Measurements from ENCODE around the gene SUFU.

The SUFU gene

GRCh38 chr10:102669206-102670064 is 165.7 kb downstream of the SUFU start:
- no peak for DNase-seq (ENCODE audit: low spot score in 2 of 2)
- Mint-ChIP-seq H3K27me3 (no peaks in the 10 kb centered on the region), H3K4me3 (no peak overlapping the region), H3K4me1 (peaks cover 12% of the 10 kb centered on the region), H3K36me3 (ENCODE audit: insufficient read depth) (peaks cover 1% of the 10 kb centered on the region), H3K9me3 (no peaks in the 10 kb centered on the region), H3K27ac (ENCODE audit: low read depth) (no peak overlapping the region)
- ATAC-seq (replicated peaks; ENCODE audit: extremely low read depth, poor library complexity, severe bottlenecking) = no peak

- peak overlapping the region; percentile 57 for H3K27ac Mint-ChIP-seq (ENCODE audit: low read depth)
- no peak overlapping the region for H3K4me3 Mint-ChIP-seq
- H3K4me1 Mint-ChIP-seq = peaks cover 19% of the 10 kb centered on the region
- ATAC-seq (replicated peaks; ENCODE audit: extremely low read depth, poor library complexity, severe bottlenecking) (no peak), DNase-seq (ENCODE audit: low spot score in 2 of 2) (no peak)
- H3K27me3 Mint-ChIP-seq = no peaks in the 10 kb centered on the region
- no peaks in the 10 kb centered on the region for H3K9me3 Mint-ChIP-seq
- H3K36me3 Mint-ChIP-seq (ENCODE audit: insufficient read depth) = peaks cover 1% of the 10 kb centered on the region
These were observed 166.4 kb downstream of the SUFU start for GRCh38 chr10:102670065-102670670.

- Mint-ChIP-seq H3K4me3 (no peak overlapping the region), H3K27me3 (no peaks in the 10 kb centered on the region), H3K36me3 (ENCODE audit: insufficient read depth) (peaks cover 1% of the 10 kb centered on the region), H3K27ac (ENCODE audit: low read depth) (peak overlapping the region; percentile 57), H3K9me3 (no peaks in the 10 kb centered on the region), H3K4me1 (peaks cover 19% of the 10 kb centered on the region)
- DNase-seq (ENCODE audit: low spot score in 2 of 2) = no peak
- ATAC-seq (replicated peaks; ENCODE audit: extremely low read depth, poor library complexity, severe bottlenecking) = no peak
These were observed 167.2 kb downstream of the SUFU start for GRCh38 chr10:102670871-102671434.

- H3K4me1 Mint-ChIP-seq = peaks cover 19% of the 10 kb centered on the region
- DNase-seq (ENCODE audit: low spot score in 2 of 2) (no peak), ATAC-seq (replicated peaks; ENCODE audit: extremely low read depth, poor library complexity, severe bottlenecking) (no peak)
- H3K27ac Mint-ChIP-seq (ENCODE audit: low read depth) = peak overlapping the region; percentile 73
- H3K9me3 Mint-ChIP-seq = no peaks in the 10 kb centered on the region
- H3K4me3 Mint-ChIP-seq = peak overlapping the region; percentile 72
- no peaks in the 10 kb centered on the region for H3K27me3 Mint-ChIP-seq
- H3K36me3 Mint-ChIP-seq (ENCODE audit: insufficient read depth) = peaks cover 5% of the 10 kb centered on the region
These were observed 169.6 kb downstream of the SUFU start for GRCh38 chr10:102673236-102673818.

GRCh38 chr10:102673819-102674511 is 170.2 kb downstream of the SUFU start:
- DNase-seq (ENCODE audit: low spot score in 2 of 2) = peak; percentile 33 to 55
- ATAC-seq (replicated peaks; ENCODE audit: extremely low read depth, poor library complexity, severe bottlenecking) = peak; percentile 95
- peak overlapping the region; percentile 73 for H3K27ac Mint-ChIP-seq (ENCODE audit: low read depth)
- H3K4me3 Mint-ChIP-seq = peak overlapping the region; percentile 72
- peaks cover 19% of the 10 kb centered on the region for H3K4me1 Mint-ChIP-seq
- peaks cover 5% of the 10 kb centered on the region for H3K36me3 Mint-ChIP-seq (ENCODE audit: insufficient read depth)
- no peaks in the 10 kb centered on the region for H3K9me3 Mint-ChIP-seq
- no peaks in the 10 kb centered on the region for H3K27me3 Mint-ChIP-seq

- ATAC-seq (replicated peaks; ENCODE audit: extremely low read depth, poor library complexity, severe bottlenecking) (peak; percentile 37), DNase-seq (ENCODE audit: low spot score in 2 of 2) (no peak)
- peak overlapping the region; percentile 73 for H3K27ac Mint-ChIP-seq (ENCODE audit: low read depth)
- peak overlapping the region; percentile 72 for H3K4me3 Mint-ChIP-seq
- H3K9me3 Mint-ChIP-seq = no peaks in the 10 kb centered on the region
- peaks cover 19% of the 10 kb centered on the region for H3K4me1 Mint-ChIP-seq
- peaks cover 5% of the 10 kb centered on the region for H3K36me3 Mint-ChIP-seq (ENCODE audit: insufficient read depth)
- H3K27me3 Mint-ChIP-seq = no peaks in the 10 kb centered on the region
These were observed 170.8 kb downstream of the SUFU start for GRCh38 chr10:102674566-102674965.

- ATAC-seq (replicated peaks; ENCODE audit: extremely low read depth, poor library complexity, severe bottlenecking) = no peak
- Mint-ChIP-seq H3K4me1 (peaks cover 19% of the 10 kb centered on the region), H3K36me3 (ENCODE audit: insufficient read depth) (peaks cover 5% of the 10 kb centered on the region), H3K27ac (ENCODE audit: low read depth) (peak overlapping the region; percentile 75), H3K27me3 (no peaks in the 10 kb centered on the region), H3K9me3 (no peaks in the 10 kb centered on the region), H3K4me3 (peak overlapping the region; percentile 72)
- DNase-seq (ENCODE audit: low spot score in 2 of 2) = no peak
These were observed 171.4 kb downstream of the SUFU start for GRCh38 chr10:102675011-102675665.

- DNase-seq (ENCODE audit: low spot score in 2 of 2) (no peak), ATAC-seq (replicated peaks; ENCODE audit: extremely low read depth, poor library complexity, severe bottlenecking) (no peak)
- Mint-ChIP-seq H3K4me1 (peaks cover 19% of the 10 kb centered on the region), H3K9me3 (no peaks in the 10 kb centered on the region), H3K36me3 (ENCODE audit: insufficient read depth) (peaks cover 5% of the 10 kb centered on the region), H3K27ac (ENCODE audit: low read depth) (peak overlapping the region; percentile 75), H3K27me3 (no peaks in the 10 kb centered on the region), H3K4me3 (no peak overlapping the region)
These were observed 172.1 kb downstream of the SUFU start for GRCh38 chr10:102675666-102676533.

- Mint-ChIP-seq H3K4me3 (no peak overlapping the region), H3K27ac (ENCODE audit: low read depth) (no peak overlapping the region), H3K4me1 (peaks cover 19% of the 10 kb centered on the region), H3K9me3 (no peaks in the 10 kb centered on the region), H3K36me3 (ENCODE audit: insufficient read depth) (peaks cover 5% of the 10 kb centered on the region), H3K27me3 (no peaks in the 10 kb centered on the region)
- DNase-seq (ENCODE audit: low spot score in 2 of 2) = no peak
- ATAC-seq (replicated peaks; ENCODE audit: extremely low read depth, poor library complexity, severe bottlenecking) = no peak
These were observed 173.0 kb downstream of the SUFU start for GRCh38 chr10:102676534-102677315.

GRCh38 chr10:102677331-102678067 is 173.7 kb downstream of the SUFU start:
- Mint-ChIP-seq H3K4me1 (peaks cover 25% of the 10 kb centered on the region), H3K9me3 (no peaks in the 10 kb centered on the region), H3K27me3 (no peaks in the 10 kb centered on the region), H3K36me3 (ENCODE audit: insufficient read depth) (peaks cover 5% of the 10 kb centered on the region), H3K4me3 (no peak overlapping the region), H3K27ac (ENCODE audit: low read depth) (no peak overlapping the region)
- DNase-seq (ENCODE audit: low spot score in 2 of 2) = no peak
- no peak for ATAC-seq (replicated peaks; ENCODE audit: extremely low read depth, poor library complexity, severe bottlenecking)

Measured in central memory CD8-positive, alpha-beta T cell (primary cell).